SU-DHL-6 (cell line): Measurements from ENCODE around the gene DRD3.

Experiments
- CTCF ChIP-seq: fragments of 200-600 bp; sonication (generic); IDR thresholded peaks from one replicate; pipeline ENCODE4 v1.5.1; 2017; ENCODE audit warnings: antibody characterized with exemption, mild to moderate bottlenecking, low read length, moderate library complexity; ENCODE audit not compliant: insufficient read depth, poor library complexity, severe bottlenecking
- EZH2phosphoT487 ChIP-seq: fragments of 200-600 bp; sonication (generic), shearing (Covaris generic); conservative IDR thresholded peaks from 2 replicates; pipeline ENCODE4 v1.6.1; 2018; ENCODE audit warnings: mild to moderate bottlenecking, antibody characterized with exemption, low read length, moderate library complexity, mixed read lengths

- TF ChIP-seq CTCF = no peak
- TF ChIP-seq EZH2phosphoT487 = no peak
Observed at GRCh38 chr3:114216186-114216970, 37.5 kb upstream of the DRD3 start.
